NCI-H524 treated with DMSO at 0.1 percent for 48 hours (cell line): ENCODE results near the gene SDS.

Experiments used
- DNase-seq: peaks from one replicate; lab custom pipeline; 2025; lab: John Stamatoyannopoulos, UW

The SDS gene

GRCh38 chr12:113424915-113425823, 21.5 kb upstream of the SDS start:
- DNase-seq, result no peak

GRCh38 chr12:113424456-113424855, 20.8 kb upstream of the SDS start:
- DNase-seq, result no peak

- DNase-seq, result no peak
Measured at GRCh38 chr12:113422886-113423669, 19.4 kb upstream of the SDS start.

GRCh38 chr12:113422030-113422885, 18.6 kb upstream of the SDS start, which contains the start of gene SDSL:
TSS of gene SDSL (plus strand) at chr12:113422380. CDS start at chr12:113427983, 5,603 bp downstream.
- no peak for DNase-seq

- no peak for DNase-seq
Measured at GRCh38 chr12:113420996-113421595, 17.4 kb upstream of the SDS start.

GRCh38 chr12:113418213-113418879, 14.7 kb upstream of the SDS start:
- DNase-seq, result no peak

GRCh38 chr12:113416091-113416754, 12.5 kb upstream of the SDS start:
- DNase-seq, result no peak

GRCh38 chr12:113414519-113415038, 10.9 kb upstream of the SDS start:
- no peak for DNase-seq

- no peak for DNase-seq
Measured at GRCh38 chr12:113413488-113413939, 9.8 kb upstream of the SDS start.

GRCh38 chr12:113409462-113410124, 5.9 kb upstream of the SDS start:
- no peak for DNase-seq

GRCh38 chr12:113408756-113409298, 5.1 kb upstream of the SDS start:
- no peak for DNase-seq

- no peak for DNase-seq
Measured at GRCh38 chr12:113407931-113408600, 4.4 kb upstream of the SDS start.

- no peak for DNase-seq
Measured at GRCh38 chr12:113405694-113406093, 2.0 kb upstream of the SDS start.

GRCh38 chr12:113402586-113403260, 964 bp downstream of the SDS start:
- no peak for DNase-seq

- no peak for DNase-seq
Measured at GRCh38 chr12:113401066-113402000, 2.4 kb downstream of the SDS start.

- no peak for DNase-seq
Measured at GRCh38 chr12:113400362-113400761, 3.3 kb downstream of the SDS start.

- DNase-seq, result no peak
Measured at GRCh38 chr12:113399490-113399889, 4.2 kb downstream of the SDS start.
